HG03175 (cell line): ENCODE data around the gene FBXO11.
A peak's percentile ranks its signal among the peaks of the same experiment; 100 is the strongest.
"Not testable (repeated sequence)": the region's sequence is repeated elsewhere in the genome, so short reads cannot be mapped to it uniquely, and the experiment has no call there.

ENCODE experiments used
- ATAC-seq: cut with Tn5 transposase; IDR thresholded peaks from one replicate; pipeline ENCODE4 v1.9.1; 2021; ENCODE audit warnings: mild to moderate bottlenecking, moderate library complexity; ENCODE audit not compliant: unreplicated experiment

The FBXO11 gene

GRCh38 chr2:47862949-47863348 lies 43.3 kb downstream of the FBXO11 start:
- no peak for ATAC-seq

GRCh38 chr2:47853067-47853777 lies 53.1 kb downstream of the FBXO11 start:
- ATAC-seq = not testable (repeated sequence)

- no peak for ATAC-seq
Measured at GRCh38 chr2:47850198-47850597, 56.1 kb downstream of the FBXO11 start.

- ATAC-seq = no peak
Measured at GRCh38 chr2:47849368-47849767, 56.9 kb downstream of the FBXO11 start.

GRCh38 chr2:47844162-47844561 lies 62.1 kb downstream of the FBXO11 start:
- no peak for ATAC-seq

- no peak for ATAC-seq
Measured at GRCh38 chr2:47843407-47843806, 62.9 kb downstream of the FBXO11 start.

GRCh38 chr2:47842846-47843245 lies 63.5 kb downstream of the FBXO11 start:
- ATAC-seq = no peak

- ATAC-seq = no peak
Measured at GRCh38 chr2:47838686-47839085, 67.6 kb downstream of the FBXO11 start.

- no peak for ATAC-seq
Measured at GRCh38 chr2:47838249-47838648, 68.0 kb downstream of the FBXO11 start.

GRCh38 chr2:47833516-47833968 lies 72.8 kb downstream of the FBXO11 start:
- peak; percentile 82 for ATAC-seq

DNA sequence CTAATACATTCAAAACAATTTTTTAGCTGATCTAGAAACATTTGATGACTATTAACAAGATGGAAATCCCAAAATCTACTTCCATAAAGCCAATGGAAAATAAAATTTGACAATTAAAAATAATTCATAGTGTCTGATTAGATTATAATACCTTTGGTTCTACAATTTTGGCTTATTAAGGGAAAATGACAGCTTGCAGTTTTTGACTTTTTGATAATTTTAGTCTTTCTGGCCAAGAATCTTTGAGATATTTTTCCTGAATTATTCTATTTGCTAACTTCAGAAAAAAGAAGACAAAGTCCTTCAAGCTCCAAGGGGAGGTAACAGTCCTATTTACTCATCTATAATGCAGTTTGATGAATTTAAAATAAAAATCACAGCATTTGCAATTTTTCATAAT lies 83.8 kb downstream of the FBXO11 start:
- ATAC-seq = no peak

- no peak for ATAC-seq
Measured at GRCh38 chr2:47819834-47820233, 86.5 kb downstream of the FBXO11 start.

- ATAC-seq = no peak
Measured at GRCh38 chr2:47818777-47819176, 87.5 kb downstream of the FBXO11 start.

- no peak for ATAC-seq
Measured at GRCh38 chr2:47815764-47816163, 90.5 kb downstream of the FBXO11 start.

DNA sequence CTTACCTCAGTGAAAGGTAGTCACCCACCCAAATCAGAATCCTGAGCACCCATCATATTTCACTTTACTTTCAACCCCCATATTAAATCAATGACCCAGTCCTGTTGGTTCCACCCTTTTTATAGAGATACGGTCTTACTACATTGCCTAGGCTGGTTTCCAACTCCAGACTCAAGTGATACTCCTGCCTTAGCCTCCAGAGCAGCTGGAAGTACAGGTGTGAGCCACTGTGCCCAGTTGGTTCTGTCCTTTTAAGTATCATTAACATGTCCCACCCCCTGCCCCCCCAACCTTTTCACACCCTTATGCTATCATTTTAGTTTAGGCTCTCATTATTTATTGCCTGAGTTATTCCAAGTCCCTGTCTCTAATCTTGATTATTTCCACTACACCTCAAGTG lies 94.6 kb downstream of the FBXO11 start:
- ATAC-seq = no peak

GRCh38 chr2:47810850-47811249 lies 95.4 kb downstream of the FBXO11 start:
- ATAC-seq = no peak

GRCh38 chr2:47809903-47810302 lies 96.4 kb downstream of the FBXO11 start:
- no peak for ATAC-seq

DNA sequence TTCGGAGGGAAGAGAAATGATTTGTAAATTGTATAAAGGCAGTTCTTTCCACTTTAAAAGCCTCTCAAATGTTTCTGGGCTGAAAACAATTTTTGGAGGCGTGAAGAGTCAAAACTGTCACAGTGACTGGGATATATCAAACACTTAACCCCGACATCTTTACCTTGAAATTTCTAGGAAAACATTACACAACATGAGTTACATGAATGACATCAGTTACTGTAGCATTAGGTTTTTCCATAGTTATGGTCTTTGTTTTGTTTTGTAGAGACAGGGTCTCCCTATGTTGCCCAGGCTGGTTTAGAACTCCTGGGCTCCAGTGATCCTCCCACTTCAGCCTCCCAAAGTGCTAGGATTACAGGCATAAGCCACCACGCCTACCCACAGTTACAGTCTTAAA lies 97.7 kb downstream of the FBXO11 start:
- ATAC-seq = no peak

DNA sequence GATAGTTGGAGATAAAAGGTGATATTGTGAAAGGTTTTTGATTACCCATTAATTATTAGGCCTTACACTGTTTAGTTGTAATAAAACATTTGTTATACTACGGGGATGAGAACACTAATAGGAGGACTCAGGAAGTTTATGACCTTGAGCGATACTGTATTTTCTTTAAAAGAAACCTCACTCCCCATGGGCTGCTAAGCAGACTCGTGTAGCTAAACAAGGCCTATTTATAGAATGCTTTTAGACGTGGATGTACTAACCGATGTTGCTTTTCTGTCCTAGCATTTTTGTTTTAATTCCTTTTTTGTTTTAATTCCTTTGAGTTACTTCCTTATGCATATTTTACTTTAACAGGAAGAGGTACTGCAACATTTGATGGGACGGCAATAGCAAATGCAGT lies 100.4 kb downstream of the FBXO11 start:
- ATAC-seq = no peak

GRCh38 chr2:47803770-47804169 lies 102.5 kb downstream of the FBXO11 start:
- ATAC-seq = no peak

GRCh38 chr2:47803363-47803762 lies 102.9 kb downstream of the FBXO11 start:
- no peak for ATAC-seq

DNA sequence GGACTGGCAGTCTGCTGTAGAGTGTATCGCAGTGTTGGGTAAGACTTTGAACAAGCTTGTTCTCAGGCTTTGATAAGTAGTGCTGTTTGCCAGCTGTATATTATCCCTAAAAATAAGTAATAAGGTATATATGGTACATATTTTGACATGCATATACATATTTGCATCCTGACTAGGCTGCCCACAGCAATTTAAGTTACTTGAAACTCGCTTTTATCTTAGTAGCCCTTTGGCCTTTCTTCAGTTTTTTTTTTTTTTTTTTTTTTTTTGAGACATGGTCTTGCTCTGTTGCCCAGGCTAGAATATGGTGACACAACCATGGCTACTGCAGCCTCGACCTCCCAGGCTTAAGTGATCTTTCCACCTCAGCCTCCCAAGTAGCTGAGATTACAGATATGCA lies 105.2 kb downstream of the FBXO11 start:
- no peak for ATAC-seq

DNA sequence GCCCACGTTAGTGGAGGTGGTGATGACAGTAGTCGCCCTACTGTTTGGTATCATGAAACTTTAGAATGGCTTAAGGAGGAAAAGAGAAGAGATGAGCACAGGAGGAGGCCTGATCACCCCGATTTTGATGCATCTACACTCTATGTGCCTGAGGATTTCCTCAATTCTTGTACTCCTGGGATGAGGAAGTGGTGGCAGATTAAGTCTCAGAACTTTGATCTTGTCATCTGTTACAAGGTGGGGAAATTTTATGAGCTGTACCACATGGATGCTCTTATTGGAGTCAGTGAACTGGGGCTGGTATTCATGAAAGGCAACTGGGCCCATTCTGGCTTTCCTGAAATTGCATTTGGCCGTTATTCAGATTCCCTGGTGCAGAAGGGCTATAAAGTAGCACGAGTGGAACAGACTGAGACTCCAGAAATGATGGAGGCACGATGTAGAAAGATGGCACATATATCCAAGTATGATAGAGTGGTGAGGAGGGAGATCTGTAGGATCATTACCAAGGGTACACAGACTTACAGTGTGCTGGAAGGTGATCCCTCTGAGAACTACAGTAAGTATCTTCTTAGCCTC lies 107.2 kb downstream of the FBXO11 start:
- ATAC-seq = no peak
